WTC11 (cell line): ENCODE data around the gene PPA2.

Experiments used
- ATF3 ChIP-seq: sonication (generic); formaldehyde crosslinking; conservative IDR thresholded peaks from 2 replicates; pipeline ENCODE4 v1.8.1; 2022; ENCODE audit warnings: mild to moderate bottlenecking, missing genetic modification reagents
- ATF6 ChIP-seq: sonication (generic); formaldehyde crosslinking; IDR thresholded peaks from 2 replicates; pipeline ENCODE4 v1.8.1; 2023; ENCODE audit warnings: mild to moderate bottlenecking, missing genetic modification reagents
- CTCF ChIP-seq: fragments of 200-600 bp; IDR thresholded peaks from 2 replicates; pipeline ENCODE4 v1.8.0; 2022; ENCODE audit warnings: antibody characterized with exemption
- JUN ChIP-seq: sonication (generic); formaldehyde crosslinking; IDR thresholded peaks from 2 replicates; pipeline ENCODE4 v1.8.0; 2023; ENCODE audit warnings: mild to moderate bottlenecking, missing genetic modification reagents
- NFE2L1 ChIP-seq: sonication (generic); formaldehyde crosslinking; IDR thresholded peaks from 2 replicates; pipeline ENCODE4 v1.8.1; 2023; ENCODE audit warnings: missing genetic modification reagents
- NFYB ChIP-seq: sonication (generic); formaldehyde crosslinking; conservative IDR thresholded peaks from 2 replicates; pipeline ENCODE4 v1.8.0; 2022; ENCODE audit warnings: low read depth, missing genetic modification reagents
- NR1H2 ChIP-seq: sonication (generic); formaldehyde crosslinking; IDR thresholded peaks from 2 replicates; pipeline ENCODE4 v1.9.0; 2021; ENCODE audit warnings: mild to moderate bottlenecking, moderate library complexity, missing genetic modification reagents
- NR3C1 ChIP-seq: sonication (generic); formaldehyde crosslinking; conservative IDR thresholded peaks from 2 replicates; pipeline ENCODE4 v1.8.1; 2023; ENCODE audit warnings: low read depth, mild to moderate bottlenecking, missing genetic modification reagents
- RORB ChIP-seq: fragments of 250-450 bp; sonication (Bioruptor Pico); IDR thresholded peaks from 2 replicates; pipeline ENCODE4 v1.9.0; 2021; ENCODE audit warnings: mild to moderate bottlenecking
- SP1 ChIP-seq: sonication (generic); formaldehyde crosslinking; conservative IDR thresholded peaks from 2 replicates; pipeline ENCODE4 v1.8.1; 2022; ENCODE audit warnings: missing genetic modification reagents
- TEAD1 ChIP-seq: sonication (generic); formaldehyde crosslinking; IDR thresholded peaks from 2 replicates; pipeline ENCODE4 v1.8.0; 2022; ENCODE audit warnings: mild to moderate bottlenecking, missing genetic modification reagents
- TEAD4 ChIP-seq: sonication (generic); formaldehyde crosslinking; IDR thresholded peaks from 2 replicates; pipeline ENCODE4 v1.8.0; 2022; ENCODE audit warnings: mild to moderate bottlenecking, missing genetic modification reagents
- TF ChIP-seq, protein P1 (sequence below): sonication (generic); formaldehyde crosslinking; IDR thresholded peaks from 2 replicates; pipeline ENCODE4 v1.8.1; 2023; ENCODE audit warnings: mild to moderate bottlenecking, missing genetic modification reagents, moderate library complexity
- TF ChIP-seq, protein P2 (sequence below): sonication (generic); formaldehyde crosslinking; IDR thresholded peaks from 2 replicates; pipeline ENCODE4 v1.8.1; 2023; ENCODE audit warnings: mild to moderate bottlenecking, moderate library complexity, missing genetic modification reagents

GRCh38 chr4:105436414-105436813 lies 37.4 kb downstream of the PPA2 start:
- TF ChIP-seq CTCF (no peak), TEAD4 (CRISPR knock-in tag) (no peak), NR3C1 (no peak), NFYB (no peak), ATF6 (CRISPR knock-in tag) (no peak), TEAD1 (no peak), NFE2L1 (no peak), RORB (no peak), ATF3 (CRISPR knock-in tag) (no peak), SP1 (CRISPR knock-in tag) (no peak), JUN (CRISPR knock-in tag) (no peak), NR1H2 (CRISPR knock-in tag) (no peak)
- TF ChIP-seq, protein P1, sequence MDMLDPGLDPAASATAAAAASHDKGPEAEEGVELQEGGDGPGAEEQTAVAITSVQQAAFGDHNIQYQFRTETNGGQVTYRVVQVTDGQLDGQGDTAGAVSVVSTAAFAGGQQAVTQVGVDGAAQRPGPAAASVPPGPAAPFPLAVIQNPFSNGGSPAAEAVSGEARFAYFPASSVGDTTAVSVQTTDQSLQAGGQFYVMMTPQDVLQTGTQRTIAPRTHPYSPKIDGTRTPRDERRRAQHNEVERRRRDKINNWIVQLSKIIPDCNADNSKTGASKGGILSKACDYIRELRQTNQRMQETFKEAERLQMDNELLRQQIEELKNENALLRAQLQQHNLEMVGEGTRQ (CRISPR knock-in tag): no peak
- TF ChIP-seq, protein P2, sequence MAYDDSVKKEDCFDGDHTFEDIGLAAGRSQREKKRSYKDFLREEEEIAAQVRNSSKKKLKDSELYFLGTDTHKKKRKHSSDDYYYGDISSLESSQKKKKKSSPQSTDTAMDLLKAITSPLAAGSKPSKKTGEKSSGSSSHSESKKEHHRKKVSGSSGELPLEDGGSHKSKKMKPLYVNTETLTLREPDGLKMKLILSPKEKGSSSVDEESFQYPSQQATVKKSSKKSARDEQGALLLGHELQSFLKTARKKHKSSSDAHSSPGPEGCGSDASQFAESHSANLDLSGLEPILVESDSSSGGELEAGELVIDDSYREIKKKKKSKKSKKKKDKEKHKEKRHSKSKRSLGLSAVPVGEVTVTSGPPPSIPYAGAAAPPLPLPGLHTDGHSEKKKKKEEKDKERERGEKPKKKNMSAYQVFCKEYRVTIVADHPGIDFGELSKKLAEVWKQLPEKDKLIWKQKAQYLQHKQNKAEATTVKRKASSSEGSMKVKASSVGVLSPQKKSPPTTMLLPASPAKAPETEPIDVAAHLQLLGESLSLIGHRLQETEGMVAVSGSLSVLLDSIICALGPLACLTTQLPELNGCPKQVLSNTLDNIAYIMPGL (CRISPR knock-in tag): no peak
